Ascending aorta (tissue), 2 donors: ENCODE measurements around the gene BEND6. TPM values are rescaled to one million over a fixed set of nuclear protein-coding genes. Genes with fewer than 3 reads are reported as not detected.

Experiments used
- DNase-seq, 2 donors: peaks; one replicate each; pipeline ENCODE4 v3.0.0-alpha.2; 2019; ENCODE audit warnings: low spot score in 2 of 2
- H3K27ac ChIP-seq, 2 donors: fragments of 200-600 bp; sonication (generic); one replicate each; pipeline ENCODE4 v1.5.1; 2016 to 2017; ENCODE audit warnings: mild to moderate bottlenecking in 1 of 2
- H3K27me3 ChIP-seq: fragments of 200-600 bp; sonication (generic); one replicate; pipeline ENCODE4 v1.5.1; 2017
- H3K36me3 ChIP-seq, 2 donors: fragments of 200-600 bp; sonication (generic); one replicate each; pipeline ENCODE4 v1.5.1; 2016
- H3K4me1 ChIP-seq, 2 donors: fragments of 200-600 bp; sonication (generic); one replicate each; pipeline ENCODE4 v1.5.1; 2016 to 2017; ENCODE audit warnings: mild to moderate bottlenecking in 1 of 2
- H3K4me3 ChIP-seq, 2 donors: fragments of 200-600 bp; sonication (generic); one replicate each; pipeline ENCODE4 v1.5.1; 2016 to 2017; ENCODE audit warnings: mild to moderate bottlenecking in 1 of 2
- H3K9me3 ChIP-seq, 2 donors: fragments of 200-600 bp; sonication (generic); one replicate each; pipeline ENCODE4 v1.5.1; 2016
- CTCF ChIP-seq, 3 experiments: fragments of 200-600 bp in 2 of 3; fragments of 450-650 bp in 1 of 3; sonication (generic) in 2 of 3; IDR thresholded peaks; one replicate each; pipeline ENCODE4 v1.5.1; 2016 to 2019; ENCODE audit warnings: antibody characterized with exemption in 3 of 3, mild to moderate bottlenecking in 1 of 3, moderate library complexity in 1 of 3
- intact Hi-C: fragments of 100-400 bp; cut with DNase I; formaldehyde crosslinking; loops from one replicate; pipeline ENCODE4 v1.15.1; 2023
- total RNA-seq: library from RNA; depleted of rRNA; stranded (reverse); fragments of >200 nt; gene quantifications from one replicate; pipeline ENCODE4 v1.1.0, GENCODE V29; 2016

Gene BEND6
- total RNA-seq, 1 donor from 2014 or later = 1.3 TPM

DNA sequence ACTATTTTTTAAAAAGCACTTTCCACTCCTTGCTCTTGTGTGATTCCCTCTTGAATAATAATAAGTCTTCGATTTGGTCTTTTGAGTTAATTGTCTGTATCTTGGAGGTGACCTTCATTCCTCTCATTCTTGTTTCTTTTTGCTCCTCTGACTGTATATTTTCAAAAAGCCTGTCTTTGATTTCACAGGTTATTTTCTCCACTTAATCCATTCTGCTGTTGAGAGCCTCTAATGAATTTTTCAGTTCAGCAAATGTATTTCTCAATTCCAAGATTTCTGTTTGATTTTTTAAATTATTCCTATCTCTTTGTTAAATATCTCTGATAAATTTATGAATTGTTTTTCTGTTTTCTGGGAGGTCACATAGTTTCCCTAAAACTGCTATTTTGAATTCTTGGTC, 69.9 kb downstream of the BEND6 start:
- Histone ChIP-seq H3K36me3 (no peaks in the 10 kb centered on the region), H3K9me3 (peaks cover 0 to 12% of the 10 kb centered on the region in 2 donors), H3K4me1 (no peaks in the 10 kb centered on the region), H3K27me3 (no peaks in the 10 kb centered on the region), H3K4me3 (no peak overlapping the region), H3K27ac (no peak overlapping the region)
- no peak for TF ChIP-seq CTCF (IDR thresholded peaks at IDR 0.05)
- no peak for DNase-seq
- intact Hi-C loops = loop anchor here (5.0 kb wide), 2 partner anchors 67 to 298 kb away; partner anchors contain the start of gene BEND6

DNA sequence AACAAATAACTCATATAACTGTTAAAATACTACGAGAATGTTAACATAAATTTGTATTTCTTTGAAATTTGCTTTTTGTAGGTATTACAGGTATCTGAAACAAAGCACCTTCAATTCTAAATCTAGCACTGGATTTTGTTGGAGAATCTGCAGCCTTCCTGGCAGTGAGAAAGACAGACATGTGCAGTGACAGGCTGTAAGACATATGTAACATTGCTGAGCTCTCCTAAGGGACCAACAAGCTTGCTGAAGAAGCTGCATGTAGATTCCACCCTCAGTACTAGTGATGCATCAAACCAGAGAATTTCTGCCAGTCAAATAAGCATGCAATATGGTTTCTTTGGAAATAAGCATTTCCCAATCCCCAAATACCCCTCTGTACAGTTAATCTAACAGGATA, 71.1 kb downstream of the BEND6 start:
- DNase-seq = no peak
- H3K4me1 ChIP-seq = no peaks in the 10 kb centered on the region
- TF ChIP-seq CTCF (IDR thresholded peaks at IDR 0.05) = no peak
- no peak overlapping the region for H3K4me3 ChIP-seq
- peaks cover 0 to 12% of the 10 kb centered on the region in 2 donors for H3K9me3 ChIP-seq
- no peak overlapping the region for H3K27ac ChIP-seq
- no peaks in the 10 kb centered on the region for H3K27me3 ChIP-seq
- intact Hi-C loops = no loop called here
- H3K36me3 ChIP-seq = no peaks in the 10 kb centered on the region

DNA sequence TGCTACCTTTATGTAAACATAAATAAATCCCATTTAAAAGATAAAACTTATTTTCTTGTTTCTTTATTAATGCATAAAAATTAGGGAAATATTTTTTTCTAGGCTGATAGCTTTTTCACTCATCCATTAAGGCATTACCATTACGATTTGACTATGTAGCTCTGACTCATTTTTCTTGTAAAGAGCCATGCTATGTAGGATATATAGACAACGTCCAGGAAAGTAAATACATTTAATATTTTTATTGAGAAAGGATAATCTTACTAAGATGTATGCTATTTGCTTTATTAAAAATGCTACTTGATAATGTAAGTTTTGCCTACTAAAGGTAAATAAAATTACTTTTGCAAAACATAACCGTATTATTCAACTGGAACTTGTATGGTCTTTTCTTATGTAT, 72.4 kb downstream of the BEND6 start:
- Histone ChIP-seq H3K27ac (no peak overlapping the region), H3K27me3 (no peaks in the 10 kb centered on the region), H3K9me3 (peaks cover 0 to 12% of the 10 kb centered on the region in 2 donors), H3K4me1 (no peaks in the 10 kb centered on the region), H3K4me3 (no peak overlapping the region), H3K36me3 (no peaks in the 10 kb centered on the region)
- TF ChIP-seq CTCF (IDR thresholded peaks at IDR 0.05) = no peak
- intact Hi-C loops = no loop called here
- DNase-seq = no peak

- Histone ChIP-seq H3K9me3 (peaks cover 0 to 12% of the 10 kb centered on the region in 2 donors), H3K4me1 (no peaks in the 10 kb centered on the region), H3K36me3 (no peaks in the 10 kb centered on the region), H3K27ac (no peak overlapping the region), H3K27me3 (no peaks in the 10 kb centered on the region), H3K4me3 (no peak overlapping the region)
- no peak for TF ChIP-seq CTCF (IDR thresholded peaks at IDR 0.05)
- no peak for DNase-seq
- intact Hi-C loops = no loop called here
Measured at GRCh38 chr6:57029213-57029612, 74.3 kb downstream of the BEND6 start.

GRCh38 chr6:57033228-57033627, 78.3 kb downstream of the BEND6 start:
- intact Hi-C loops = no loop called here

More at GRCh38 chr6:57033228-57033627, 78.3 kb downstream of the BEND6 start:
- DNase-seq = no peak
- H3K4me3 ChIP-seq = no peak overlapping the region
- no peaks in the 10 kb centered on the region for H3K27me3 ChIP-seq
- no peaks in the 10 kb centered on the region for H3K9me3 ChIP-seq
- H3K27ac ChIP-seq = no peak overlapping the region
- no peak for TF ChIP-seq CTCF (IDR thresholded peaks at IDR 0.05)
- H3K36me3 ChIP-seq = no peaks in the 10 kb centered on the region
- no peaks in the 10 kb centered on the region for H3K4me1 ChIP-seq
